HCT116 (cell line): ENCODE results near the gene LMNTD2. TPM values are rescaled to one million over a fixed set of nuclear protein-coding genes. Genes with fewer than 3 reads are reported as not detected.

Experiments
- ATAC-seq: fragments of 200-7000 bp; cut with Tn5 transposase; 2 replicates; pipeline ENCODE4 v1.9.1; 2020; ENCODE audit warnings: mild to moderate bottlenecking, moderate library complexity
- BruUV-seq: library from RNA; stranded (reverse); fragments of 400-500 nt; replicated peaks from 2 replicates; lab custom pipeline; 2021; lab: Mats Ljungman, UMichigan
- CTCF ChIA-PET: fragments of 300-600 bp; sonication (Branson Sonifier 250); formaldehyde crosslinking; loops from one replicate; lab custom pipeline; 2021; ENCODE audit warnings: antibody characterized with exemption; lab: Charles Lee
- POLR2A ChIA-PET: fragments of 300-600, 350-600 bp; sonication (Branson Sonifier 250); formaldehyde crosslinking; loops from one replicate; lab custom pipeline; 2021; ENCODE audit warnings: antibody characterized with exemption; lab: Charles Lee
- RAD21 ChIA-PET, 2 experiments: fragments of 300-600 bp; sonication (Branson Sonifier 250); formaldehyde crosslinking; loops; one replicate each; lab custom pipeline; 2023; ENCODE audit warnings: low total read pairs in 2 of 2; ENCODE audit not compliant: uncharacterized antibody in 2 of 2, unreplicated experiment in 2 of 2, low non-redundant PET in 1 of 2; lab: Charles Lee
- DNase-seq: peaks from one replicate; pipeline ENCODE4 v3.0.0-alpha.2; 2010; ENCODE audit warnings: low read depth, low spot score
- H2AFZ ChIP-seq: fragments of 200-600 bp; shearing (Covaris generic), sonication (generic); 2 replicates; pipeline ENCODE4 v1.6.1; 2017; ENCODE audit warnings: low read depth, mixed run types, mixed read lengths, antibody characterized with exemption, low read length; ENCODE audit not compliant: poor library complexity, severe bottlenecking
- H3K27ac ChIP-seq: 2 replicates; pipeline ENCODE4 v1.5.1; 2012; ENCODE audit warnings: low read depth, low read length
- H3K27me3 ChIP-seq: fragments of 200-600 bp; sonication (generic); 2 replicates; pipeline ENCODE4 v1.6.1; 2016; ENCODE audit warnings: mixed run types, low read length, mixed read lengths; ENCODE audit not compliant: insufficient read depth
- H3K36me3 ChIP-seq, 2 experiments: fragments of 200-500 bp in 1 of 2; fragments of 200-600 bp in 1 of 2; sonication (Bioruptor generic) in 1 of 2; sonication (generic) in 1 of 2; 2 replicates each; pipeline versions ENCODE4 v1.5.1 to v1.6.1; 2014 to 2016; ENCODE audit warnings: low read length in 2 of 2, inconsistent platforms in 1 of 2, mixed read lengths in 1 of 2, mixed run types in 1 of 2; ENCODE audit not compliant: insufficient read depth in 2 of 2, control insufficient read depth in 1 of 2
- H3K4me1 ChIP-seq, 2 experiments: fragments of 200-600 bp in 1 of 2; sonication (generic) in 1 of 2; 2 replicates each; pipeline versions ENCODE4 v1.5.1 to v1.6.1; 2012 to 2017; ENCODE audit warnings: low read length in 2 of 2, inconsistent platforms in 1 of 2, mild to moderate bottlenecking in 1 of 2, mixed read lengths in 1 of 2, mixed run types in 1 of 2, moderate library complexity in 1 of 2; ENCODE audit not compliant: insufficient read depth in 2 of 2, control insufficient read depth in 1 of 2
- H3K4me2 ChIP-seq: fragments of 200-600 bp; sonication (generic); 2 replicates; pipeline ENCODE4 v1.6.1; 2017; ENCODE audit warnings: mixed run types, low read length, mixed read lengths
- H3K4me3 ChIP-seq, 2 experiments: fragments of 200-600 bp in 1 of 2; sonication (generic) in 1 of 2; replicated peaks in 1 of 2; 2 replicates each; pipeline ENCODE4 v1.5.1; 2011 to 2016; ENCODE audit warnings: low read length in 2 of 2, control low read depth in 1 of 2, low read depth in 1 of 2, mild to moderate bottlenecking in 1 of 2, mixed read lengths in 1 of 2, mixed run types in 1 of 2
- H3K79me2 ChIP-seq: fragments of 200-600 bp; sonication (generic); 2 replicates; pipeline ENCODE4 v1.6.1; 2017; ENCODE audit warnings: mild to moderate bottlenecking, mixed run types, low read length, moderate library complexity, mixed read lengths; ENCODE audit not compliant: insufficient read depth
- H3K9ac ChIP-seq: fragments of 200-600 bp; sonication (generic); 2 replicates; pipeline ENCODE4 v1.6.1; 2016; ENCODE audit warnings: low read length, mixed read lengths
- H3K9me2 ChIP-seq: fragments of 200-600 bp; sonication (generic), shearing (Covaris generic); 2 replicates; pipeline ENCODE4 v1.6.1; 2017; ENCODE audit warnings: mixed run types, mild to moderate bottlenecking, moderate library complexity; ENCODE audit not compliant: insufficient read depth
- H3K9me3 ChIP-seq, 2 experiments: fragments of 200-500 bp in 1 of 2; fragments of 200-600 bp in 1 of 2; sonication (Bioruptor generic) in 1 of 2; sonication (generic) in 1 of 2; 2 replicates each; pipeline ENCODE4 v1.6.1; 2014 to 2017; ENCODE audit warnings: low read length in 2 of 2, mixed read lengths in 2 of 2, inconsistent platforms in 1 of 2, low read depth in 1 of 2, mild to moderate bottlenecking in 1 of 2, mixed run types in 1 of 2, moderate library complexity in 1 of 2; ENCODE audit not compliant: control insufficient read depth in 1 of 2, insufficient read depth in 1 of 2
- H4K20me1 ChIP-seq: fragments of 200-600 bp; sonication (generic), shearing (Covaris generic); 2 replicates; pipeline ENCODE4 v1.6.1; 2017; ENCODE audit warnings: mixed run types, mild to moderate bottlenecking, moderate library complexity; ENCODE audit not compliant: insufficient read depth
- EZH2phosphoT487 ChIP-seq: fragments of 200-600 bp; IDR thresholded peaks from 2 replicates; pipeline ENCODE4 v1.6.1; 2018; ENCODE audit warnings: antibody characterized with exemption, borderline replicate concordance
- JUND ChIP-seq: IDR thresholded peaks from 2 replicates; pipeline ENCODE4 v1.6.1; 2012
- MAX ChIP-seq: IDR thresholded peaks from 2 replicates; pipeline ENCODE4 v1.6.1; 2012
- REST ChIP-seq: IDR thresholded peaks from 2 replicates; pipeline ENCODE4 v1.6.1; 2012; ENCODE audit warnings: low read depth
- SRF ChIP-seq: IDR thresholded peaks from 2 replicates; pipeline ENCODE4 v1.6.1; 2012; ENCODE audit warnings: low read depth
- YY1 ChIP-seq: IDR thresholded peaks from 2 replicates; pipeline ENCODE4 v1.6.1; 2011; ENCODE audit warnings: low read length, low read depth, moderate library complexity, mild to moderate bottlenecking; ENCODE audit not compliant: insufficient replicate concordance; ENCODE audit errors: extremely low read depth
- ZFX ChIP-seq: fragments of 450-650 bp; IDR thresholded peaks from 2 replicates; pipeline ENCODE4 v1.6.1; 2017
- ZNF274 ChIP-seq: fragments of 200-500 bp; sonication (Bioruptor generic); IDR thresholded peaks from 2 replicates; pipeline ENCODE4 v1.6.1; 2014; ENCODE audit warnings: mild to moderate bottlenecking, low read depth, low read length, inconsistent platforms
- intact Hi-C: fragments of 100-400 bp; cut with micrococcal nuclease; formaldehyde crosslinking; loops from 2 replicates; pipeline ENCODE4 v1.10.0; 2022
- total RNA-seq: library from RNA; stranded (reverse); gene quantifications from one replicate; pipeline ENCODE4 v1.2.1, GENCODE V29; 2021; ENCODE audit not compliant: unreplicated experiment

Gene LMNTD2
- total RNA-seq, 1 experiment from 2014 or later, result 9.5 TPM

GRCh38 chr11:515131-515530 lies 45.4 kb downstream of the LMNTD2 start:
- H3K4me2 ChIP-seq, result no peak overlapping the region
- peaks cover 0 to under 1% of the 10 kb centered on the region in 2 experiments; a peak in 1 of 4 replicates for H3K36me3 ChIP-seq
- ChIA-PET CTCF (no interaction called here), POLR2A (no interaction called here), RAD21 (no interaction called here)
- ATAC-seq (no peak), DNase-seq (no peak)
- no peaks in the 10 kb centered on the region for H3K27me3 ChIP-seq
- no peaks in the 10 kb centered on the region for H4K20me1 ChIP-seq
- no peak overlapping the region for H3K27ac ChIP-seq
- BruUV-seq, result no TSS peak
- no peak overlapping the region for H3K9ac ChIP-seq
- no peak overlapping the region for H3K4me3 ChIP-seq
- H2AFZ ChIP-seq, result no peak overlapping the region
- TF ChIP-seq REST, result no peak
- no peak for TF ChIP-seq ZNF274
- no peak for TF ChIP-seq JUND
- TF ChIP-seq EZH2phosphoT487, result no peak
- no peak for TF ChIP-seq YY1
- TF ChIP-seq MAX, result no peak
- TF ChIP-seq SRF, result no peak
- no peak for TF ChIP-seq ZFX
- intact Hi-C loops, result no loop called here
- no peaks in the 10 kb centered on the region for H3K79me2 ChIP-seq
- H3K9me3 ChIP-seq, result peaks cover 0 to 21% of the 10 kb centered on the region in 2 experiments; a peak in 1 of 4 replicates
- no peaks in the 10 kb centered on the region for H3K9me2 ChIP-seq
- H3K4me1 ChIP-seq, result peaks cover 4 to 5% of the 10 kb centered on the region in 2 experiments; a peak in 3 of 4 replicates
